ENCODE results near the gene LRRC10B.

Gene LRRC10B

GRCh38 chr11:61546663-61547062, 38.1 kb downstream of the LRRC10B start:
- DNase-seq (ENCODE audit: low read depth): no peak

- no peak for DNase-seq (ENCODE audit: low read depth)
Measured at GRCh38 chr11:61547246-61547645, 38.7 kb downstream of the LRRC10B start.

- no peak for DNase-seq (ENCODE audit: low read depth)
Measured at GRCh38 chr11:61549177-61549576, 40.6 kb downstream of the LRRC10B start.

GRCh38 chr11:61549662-61550568, 41.4 kb downstream of the LRRC10B start:
- DNase-seq (ENCODE audit: low read depth): no peak

GRCh38 chr11:61550665-61551227, 42.2 kb downstream of the LRRC10B start:
- DNase-seq (ENCODE audit: low read depth): no peak

GRCh38 chr11:61551634-61552033, 43.1 kb downstream of the LRRC10B start:
- no peak for DNase-seq (ENCODE audit: low read depth)

- no peak for DNase-seq (ENCODE audit: low read depth)
Measured at GRCh38 chr11:61552108-61552635, 43.6 kb downstream of the LRRC10B start.

- DNase-seq (ENCODE audit: low read depth): no peak
Measured at GRCh38 chr11:61553373-61554171, 45.0 kb downstream of the LRRC10B start.

GRCh38 chr11:61554172-61554988, 45.8 kb downstream of the LRRC10B start:
- DNase-seq (ENCODE audit: low read depth): no peak

- DNase-seq (ENCODE audit: low read depth): no peak
Measured at GRCh38 chr11:61555051-61555969, 46.8 kb downstream of the LRRC10B start.

GRCh38 chr11:61555978-61556377, 47.4 kb downstream of the LRRC10B start:
- no peak for DNase-seq (ENCODE audit: low read depth)

GRCh38 chr11:61556621-61557020, 48.1 kb downstream of the LRRC10B start:
- no peak for DNase-seq (ENCODE audit: low read depth)
